Panc1 (cell line): ENCODE results near the gene NPL. TPM values are rescaled to one million over a fixed set of nuclear protein-coding genes. Genes with fewer than 3 reads are reported as not detected.

ENCODE experiments used
- ATAC-seq: fragments of 200-7000 bp; cut with Tn5 transposase; 2 replicates; pipeline ENCODE4 v1.9.1; 2020; ENCODE audit warnings: mild to moderate bottlenecking, moderate library complexity
- BruUV-seq: library from RNA; stranded (reverse); fragments of 400-500 nt; replicated peaks from 2 replicates; lab custom pipeline; 2021; lab: Mats Ljungman, UMichigan
- CTCF ChIA-PET: fragments of 300-600 bp; sonication (Branson Sonifier 250); formaldehyde crosslinking; loops from one replicate; lab custom pipeline; 2022; ENCODE audit warnings: antibody characterized with exemption; lab: Charles Lee
- POLR2A ChIA-PET: fragments of 300-600 bp; sonication (Branson Sonifier 250); formaldehyde crosslinking; loops from one replicate; lab custom pipeline; 2022; ENCODE audit warnings: antibody characterized with exemption; lab: Charles Lee
- DNase-seq: peaks from one replicate; pipeline ENCODE4 v3.0.0-alpha.2; 2010; ENCODE audit warnings: low read depth, low spot score
- H3K27ac ChIP-seq: 2 replicates; pipeline ENCODE4 v1.5.1; 2011; ENCODE audit warnings: mild to moderate bottlenecking, low read length, inconsistent platforms
- H3K27me3 ChIP-seq: fragments of 200-500 bp; sonication (Bioruptor generic); 2 replicates; pipeline ENCODE4 v1.6.0; 2014; ENCODE audit warnings: low read length, inconsistent platforms; ENCODE audit not compliant: control insufficient read depth, insufficient read depth
- H3K36me3 ChIP-seq: fragments of 200-500 bp; sonication (Bioruptor generic); 2 replicates; pipeline ENCODE4 v1.5.1; 2014; ENCODE audit warnings: inconsistent platforms, mild to moderate bottlenecking, low read length, moderate library complexity; ENCODE audit not compliant: control insufficient read depth, insufficient read depth
- H3K4me1 ChIP-seq: 2 replicates; pipeline ENCODE4 v1.5.1; 2011; ENCODE audit warnings: inconsistent platforms, mild to moderate bottlenecking, low read length, moderate library complexity; ENCODE audit not compliant: control insufficient read depth, insufficient read depth
- H3K4me3 ChIP-seq, 2 experiments: 2 replicates each; pipeline ENCODE4 v1.5.1; 2011 to 2012; ENCODE audit warnings: low read depth in 2 of 2, low read length in 2 of 2, mild to moderate bottlenecking in 2 of 2, inconsistent platforms in 1 of 2, moderate library complexity in 1 of 2
- H3K9me3 ChIP-seq: fragments of 200-500 bp; sonication (Bioruptor generic); 2 replicates; pipeline ENCODE4 v1.5.1; 2014; ENCODE audit warnings: low read depth, mild to moderate bottlenecking, inconsistent platforms, low read length, moderate library complexity; ENCODE audit not compliant: control insufficient read depth, insufficient read depth
- POLR2AphosphoS5 ChIP-seq: IDR thresholded peaks from 2 replicates; pipeline ENCODE4 v1.6.1; 2012; ENCODE audit warnings: mild to moderate bottlenecking, low read depth, low read length, moderate library complexity
- SIN3A ChIP-seq: IDR thresholded peaks from 2 replicates; pipeline ENCODE4 v1.6.1; 2012; ENCODE audit warnings: low read depth, mild to moderate bottlenecking, low read length, moderate library complexity, borderline replicate concordance; ENCODE audit not compliant: insufficient read depth
- TCF7L2 ChIP-seq: IDR thresholded peaks from 2 replicates; pipeline ENCODE4 v1.6.1; 2011; ENCODE audit warnings: mild to moderate bottlenecking, low read depth, low read length, inconsistent platforms
- in situ Hi-C: cut with HindIII; loops from 2 replicates; pipeline ENCODE4 v1.10.0; 2016; ENCODE audit warnings: low sequenced_read_pairs, low pct_unique_long_range_greater_than_20kb
- intact Hi-C: fragments of 100-400 bp; cut with micrococcal nuclease; formaldehyde crosslinking; loops from one replicate; pipeline ENCODE4 v1.10.0; 2022; ENCODE audit not compliant: unreplicated experiment
- total RNA-seq: library from RNA; stranded (reverse); gene quantifications from one replicate; pipeline ENCODE4 v1.2.1, GENCODE V29; 2021; ENCODE audit not compliant: unreplicated experiment
- TF ChIP-seq, protein P1 (sequence below), 2 experiments: IDR thresholded peaks; 2 replicates each; pipeline ENCODE4 v1.6.1; 2011 to 2012; ENCODE audit warnings: low read depth in 2 of 2, control low read depth in 1 of 2, low read length in 1 of 2, mild to moderate bottlenecking in 1 of 2, moderate library complexity in 1 of 2; ENCODE audit not compliant: insufficient read depth in 1 of 2
- TF ChIP-seq, protein P2 (sequence below): fragments of 450-650 bp; IDR thresholded peaks from 2 replicates; pipeline ENCODE4 v1.5.1; 2017; ENCODE audit warnings: mild to moderate bottlenecking

The NPL gene
- total RNA-seq, 1 experiment from 2014 or later, result 0.90 TPM

DNA sequence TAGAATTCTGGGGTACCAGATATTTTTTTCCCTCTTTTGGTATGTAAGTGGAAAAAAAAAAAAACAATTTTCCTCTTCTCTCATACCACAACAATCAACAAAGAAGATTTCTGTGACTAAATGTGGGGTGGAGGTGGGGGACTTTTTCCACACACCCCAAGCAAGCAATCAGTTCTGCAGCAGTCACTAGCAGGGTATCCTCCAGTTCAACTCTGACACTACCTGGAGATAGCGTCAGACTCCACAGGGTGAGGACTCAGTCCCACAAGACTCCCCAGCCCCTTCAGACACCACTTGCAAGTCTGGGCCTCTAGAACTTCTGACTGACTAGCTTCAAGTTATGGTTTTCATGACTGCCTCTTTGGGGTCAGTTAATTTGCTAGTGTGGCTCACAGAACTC is 55.8 kb downstream of the NPL start:
- no peak overlapping the region for H3K27ac ChIP-seq
- BruUV-seq, result no TSS peak
- TF ChIP-seq, protein P1, sequence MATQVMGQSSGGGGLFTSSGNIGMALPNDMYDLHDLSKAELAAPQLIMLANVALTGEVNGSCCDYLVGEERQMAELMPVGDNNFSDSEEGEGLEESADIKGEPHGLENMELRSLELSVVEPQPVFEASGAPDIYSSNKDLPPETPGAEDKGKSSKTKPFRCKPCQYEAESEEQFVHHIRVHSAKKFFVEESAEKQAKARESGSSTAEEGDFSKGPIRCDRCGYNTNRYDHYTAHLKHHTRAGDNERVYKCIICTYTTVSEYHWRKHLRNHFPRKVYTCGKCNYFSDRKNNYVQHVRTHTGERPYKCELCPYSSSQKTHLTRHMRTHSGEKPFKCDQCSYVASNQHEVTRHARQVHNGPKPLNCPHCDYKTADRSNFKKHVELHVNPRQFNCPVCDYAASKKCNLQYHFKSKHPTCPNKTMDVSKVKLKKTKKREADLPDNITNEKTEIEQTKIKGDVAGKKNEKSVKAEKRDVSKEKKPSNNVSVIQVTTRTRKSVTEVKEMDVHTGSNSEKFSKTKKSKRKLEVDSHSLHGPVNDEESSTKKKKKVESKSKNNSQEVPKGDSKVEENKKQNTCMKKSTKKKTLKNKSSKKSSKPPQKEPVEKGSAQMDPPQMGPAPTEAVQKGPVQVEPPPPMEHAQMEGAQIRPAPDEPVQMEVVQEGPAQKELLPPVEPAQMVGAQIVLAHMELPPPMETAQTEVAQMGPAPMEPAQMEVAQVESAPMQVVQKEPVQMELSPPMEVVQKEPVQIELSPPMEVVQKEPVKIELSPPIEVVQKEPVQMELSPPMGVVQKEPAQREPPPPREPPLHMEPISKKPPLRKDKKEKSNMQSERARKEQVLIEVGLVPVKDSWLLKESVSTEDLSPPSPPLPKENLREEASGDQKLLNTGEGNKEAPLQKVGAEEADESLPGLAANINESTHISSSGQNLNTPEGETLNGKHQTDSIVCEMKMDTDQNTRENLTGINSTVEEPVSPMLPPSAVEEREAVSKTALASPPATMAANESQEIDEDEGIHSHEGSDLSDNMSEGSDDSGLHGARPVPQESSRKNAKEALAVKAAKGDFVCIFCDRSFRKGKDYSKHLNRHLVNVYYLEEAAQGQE (IDR thresholded peaks at IDR 0.05; ENCODE audit: insufficient read depth in 1 of 2, low read depth in 2 of 2, low read length in 1 of 2), result no peak
- TF ChIP-seq, protein P2, sequence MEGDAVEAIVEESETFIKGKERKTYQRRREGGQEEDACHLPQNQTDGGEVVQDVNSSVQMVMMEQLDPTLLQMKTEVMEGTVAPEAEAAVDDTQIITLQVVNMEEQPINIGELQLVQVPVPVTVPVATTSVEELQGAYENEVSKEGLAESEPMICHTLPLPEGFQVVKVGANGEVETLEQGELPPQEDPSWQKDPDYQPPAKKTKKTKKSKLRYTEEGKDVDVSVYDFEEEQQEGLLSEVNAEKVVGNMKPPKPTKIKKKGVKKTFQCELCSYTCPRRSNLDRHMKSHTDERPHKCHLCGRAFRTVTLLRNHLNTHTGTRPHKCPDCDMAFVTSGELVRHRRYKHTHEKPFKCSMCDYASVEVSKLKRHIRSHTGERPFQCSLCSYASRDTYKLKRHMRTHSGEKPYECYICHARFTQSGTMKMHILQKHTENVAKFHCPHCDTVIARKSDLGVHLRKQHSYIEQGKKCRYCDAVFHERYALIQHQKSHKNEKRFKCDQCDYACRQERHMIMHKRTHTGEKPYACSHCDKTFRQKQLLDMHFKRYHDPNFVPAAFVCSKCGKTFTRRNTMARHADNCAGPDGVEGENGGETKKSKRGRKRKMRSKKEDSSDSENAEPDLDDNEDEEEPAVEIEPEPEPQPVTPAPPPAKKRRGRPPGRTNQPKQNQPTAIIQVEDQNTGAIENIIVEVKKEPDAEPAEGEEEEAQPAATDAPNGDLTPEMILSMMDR, result no peak
- TF ChIP-seq POLR2AphosphoS5 (no peak), SIN3A (no peak), TCF7L2 (no peak)
- POLR2A ChIA-PET, result no interaction called here
- ATAC-seq, result no peak
- no peaks in the 10 kb centered on the region for H3K9me3 ChIP-seq
- intact Hi-C loops, result no loop called here
- CTCF ChIA-PET, result no interaction called here
- in situ Hi-C loops, result no loop called here
- H3K4me1 ChIP-seq, result peaks cover 16% of the 10 kb centered on the region
- no peak for DNase-seq
- H3K36me3 ChIP-seq, result peaks cover 57% of the 10 kb centered on the region
- H3K27me3 ChIP-seq, result no peaks in the 10 kb centered on the region
- H3K4me3 ChIP-seq, result no peak overlapping the region

DNA sequence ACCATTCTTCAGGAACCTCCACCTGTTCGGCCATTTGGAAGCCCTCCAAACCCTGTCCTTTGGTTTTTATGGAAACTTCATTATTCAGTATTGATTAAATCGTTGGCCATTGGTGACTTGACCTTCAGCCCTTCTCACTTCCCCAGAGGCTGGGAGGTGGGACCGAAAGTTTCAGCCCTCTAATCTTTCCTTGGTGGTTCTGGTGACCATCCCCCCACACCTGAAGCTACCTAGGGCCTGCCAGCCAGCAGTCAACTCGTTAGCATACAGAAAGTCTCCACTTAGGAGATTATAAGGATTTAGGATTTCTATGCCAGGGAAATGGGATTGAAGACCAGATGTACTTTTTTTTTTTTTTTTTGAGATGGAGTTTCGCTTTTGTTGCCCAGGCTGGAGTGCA is 56.3 kb downstream of the NPL start:
- intact Hi-C loops, result no loop called here
- H3K4me3 ChIP-seq, result no peak overlapping the region
- CTCF ChIA-PET, result no interaction called here

More for the DNA sequence above, 56.3 kb downstream of the NPL start:
- Histone ChIP-seq H3K4me1 (peaks cover 16% of the 10 kb centered on the region), H3K27ac (no peak overlapping the region), H3K36me3 (peaks cover 62% of the 10 kb centered on the region), H3K9me3 (no peaks in the 10 kb centered on the region), H3K27me3 (no peaks in the 10 kb centered on the region)
- ATAC-seq (no peak), DNase-seq (no peak)
- TF ChIP-seq TCF7L2 (no peak), SIN3A (no peak), POLR2AphosphoS5 (no peak)
- TF ChIP-seq, protein P2, result no peak
- TF ChIP-seq, protein P1 (IDR thresholded peaks at IDR 0.05; ENCODE audit: insufficient read depth in 1 of 2, low read depth in 2 of 2, low read length in 1 of 2), result no peak
- in situ Hi-C loops, result no loop called here
- POLR2A ChIA-PET, result no interaction called here
- no TSS peak for BruUV-seq
